Ovary (tissue), 10 donors: ENCODE data around the gene CRKL. TPM values are rescaled to one million over a fixed set of nuclear protein-coding genes. Genes with fewer than 3 reads are reported as not detected.

ENCODE experiments used
- DNase-seq, 5 donors: peaks; one replicate each; pipeline ENCODE4 v3.0.0-alpha.2; 2019 to 2020
- H3K27ac ChIP-seq, 2 donors: fragments of 200-600 bp; one replicate each; pipeline versions ENCODE4 v1.5.1 to v1.8.0; 2019 to 2022
- H3K27me3 ChIP-seq: fragments of 200-600 bp; one replicate; pipeline ENCODE4 v1.8.0; 2022
- H3K36me3 ChIP-seq: fragments of 200-600 bp; sonication (generic); one replicate; pipeline ENCODE4 v1.5.1; 2019
- H3K4me1 ChIP-seq: one replicate; pipeline ENCODE4 v1.8.1; 2013; ENCODE audit warnings: mild to moderate bottlenecking, moderate library complexity; ENCODE audit not compliant: insufficient read depth
- H3K4me3 ChIP-seq: fragments of 200-600 bp; sonication (generic); one replicate; pipeline ENCODE4 v1.5.1; 2017
- H3K9me3 ChIP-seq, 2 donors: fragments of 200-600 bp in 1 of 2; sonication (generic) in 1 of 2; one replicate each; pipeline versions ENCODE4 v1.5.1 to v1.8.1; 2013 to 2019; ENCODE audit warnings: mild to moderate bottlenecking in 1 of 2, moderate library complexity in 1 of 2
- CTCF ChIP-seq, 3 donors: fragments of 450-650 bp in 2 of 3; fragments of 200-600 bp in 1 of 3; IDR thresholded peaks; one replicate each; pipeline versions ENCODE4 v1.5.1 to v1.8.0; 2016 to 2022; ENCODE audit warnings: antibody characterized with exemption in 3 of 3, mild to moderate bottlenecking in 1 of 3
- EP300 ChIP-seq: sonication (generic); formaldehyde crosslinking; IDR thresholded peaks from one replicate; pipeline ENCODE4 v1.6.1; 2017; ENCODE audit warnings: antibody characterized with exemption
- POLR2A ChIP-seq: fragments of 450-650 bp; IDR thresholded peaks from one replicate; pipeline ENCODE4 v1.6.1; 2017; ENCODE audit warnings: antibody characterized with exemption, mild to moderate bottlenecking, moderate library complexity
- WGBS, 3 donors: extraction: QIAGEN DNeasy Blood & Tissue Kit in 1 of 3; methylation state at CpG; one replicate each; pipeline versions ENCODE4 v1.1.5 to v1.1.7; 2013 to 2017; 5-methylcytosine and 5-hydroxymethylcytosine counted together
- intact Hi-C, 4 donors: fragments of 100-400 bp; cut with DNase I; formaldehyde crosslinking; loops; one replicate each; pipeline versions ENCODE4 v1.11.0 to v1.15.1; 2022 to 2023
- long read RNA-seq, 3 donors: library from polyadenylated mRNA in 2 of 3; unstranded in 2 of 3; transcript quantifications; one replicate each; pipeline ENCODE4 v2.0.0 and lab custom pipeline, GENCODE V29; 2021 to 2026
- polyA plus RNA-seq, 2 donors: library from polyadenylated mRNA; stranded (reverse); fragments of 200-250 nt in 1 of 2; fragments of 350-450 nt in 1 of 2; fragmentation: Illumina TruSeq in 1 of 2; extraction: RNeasy Lipid Tissue Mini Kit (QIAGEN cat#74804) in 1 of 2; gene quantifications; one replicate each; pipeline ENCODE4 v1.2.3, GENCODE V29; 2013 to 2014
- total RNA-seq, 7 donors: library from RNA; depleted of rRNA in 2 of 7; stranded (reverse); fragments of >200 nt in 2 of 7; fragmentation: NEBNext Ultra II Directional in 3 of 7; extraction: Animal tissue kit (Norgen Biotek cat#: 25700) in 3 of 7; gene quantifications; one replicate each; pipeline versions ENCODE4 v1.1.0 to v1.2.4, GENCODE V29; 2016 to 2023
- donor health status: DM: no; HTN: no; CAD: no; lungs with moderate emphysema.
- donor health status: DM: no; HTN: no; CAD: no.
- donor health status: Bipolar disorder and iron deficiency.
- donor health status: DM: yes; HTN: yes; CAD: no.
- donor health status: DM: no; HTN: no; CAD: no.
- donor health status: DM: yes; HTN: yes; CAD: no.

The CRKL gene, protein sequence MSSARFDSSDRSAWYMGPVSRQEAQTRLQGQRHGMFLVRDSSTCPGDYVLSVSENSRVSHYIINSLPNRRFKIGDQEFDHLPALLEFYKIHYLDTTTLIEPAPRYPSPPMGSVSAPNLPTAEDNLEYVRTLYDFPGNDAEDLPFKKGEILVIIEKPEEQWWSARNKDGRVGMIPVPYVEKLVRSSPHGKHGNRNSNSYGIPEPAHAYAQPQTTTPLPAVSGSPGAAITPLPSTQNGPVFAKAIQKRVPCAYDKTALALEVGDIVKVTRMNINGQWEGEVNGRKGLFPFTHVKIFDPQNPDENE
- 10 to 100 TPM; 42.8 to 71.5 (median 58.0) TPM for total RNA-seq
- polyA plus RNA-seq = 10 to 100 TPM; 22.7 to 51.5 TPM
- long read RNA-seq, donor 1, full-length matches to known transcripts = 1 of 54 reads
- long read RNA-seq, donor 1, partial matches to known transcripts = 5 of 54 reads
- long read RNA-seq, donor 1, other reads (novel, unspliced or antisense) = 48 of 54 reads
- long read RNA-seq, donor 2, full-length matches to known transcripts = 20 of 33 reads
- long read RNA-seq, donor 2, partial matches to known transcripts = 13 of 33 reads
- long read RNA-seq, donor 2, other reads (novel, unspliced or antisense) = 0 of 33 reads
- long read RNA-seq, donor 3, full-length matches to known transcripts = 60 of 87 reads
- long read RNA-seq, donor 3, partial matches to known transcripts = 22 of 87 reads
- long read RNA-seq, donor 3, other reads (novel, unspliced or antisense) = 5 of 87 reads

DNA sequence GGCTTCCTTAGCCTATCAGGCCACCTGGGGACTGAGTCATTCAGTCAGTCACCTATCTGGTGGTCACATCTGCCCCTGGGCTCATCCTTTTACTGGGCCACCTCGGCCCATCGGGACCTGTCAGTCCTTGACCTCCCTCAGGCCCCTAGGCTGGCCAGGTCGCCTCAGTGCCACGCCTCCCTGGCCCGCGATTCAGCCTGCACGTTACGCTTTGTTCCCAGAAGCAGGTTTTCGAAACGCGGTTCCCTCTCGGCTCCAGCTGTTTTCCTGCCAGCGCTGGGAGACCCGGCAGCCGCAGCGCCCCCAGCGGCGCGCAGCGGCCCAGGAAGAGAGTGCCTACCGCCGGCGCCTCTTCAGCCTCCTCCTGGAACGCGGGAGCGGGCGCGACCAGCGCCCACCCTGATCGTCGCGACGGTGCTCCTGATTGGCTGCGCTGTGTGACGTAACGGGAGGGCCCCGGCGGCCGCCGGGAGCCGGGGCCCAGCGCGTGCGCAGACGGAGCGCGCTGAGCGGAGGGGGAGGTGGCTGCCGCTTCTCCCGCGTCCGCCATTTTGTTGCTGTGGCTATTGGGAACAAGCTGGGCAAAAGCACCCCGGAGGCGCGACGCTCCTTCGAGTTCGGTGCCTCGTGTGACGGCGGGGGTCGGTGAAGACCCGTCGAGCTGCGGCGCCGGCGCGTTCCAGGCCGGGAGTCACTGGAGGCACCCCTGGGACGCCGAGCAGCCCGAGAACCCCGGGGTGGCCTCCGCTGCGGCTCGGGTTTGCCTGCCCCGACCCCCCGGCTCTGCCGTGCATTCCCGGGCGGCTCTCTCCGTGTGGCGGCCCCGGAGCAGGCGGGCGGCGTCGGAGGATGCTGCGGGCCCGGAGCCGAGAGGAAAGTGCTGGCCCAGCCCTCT lies at the start of gene CRKL:
Gene CRKL (plus strand): TSS at position 492 of the 895 bp plus-strand sequence. CDS start 528 bp downstream, outside the sequence.
- H3K27ac ChIP-seq = peak within 1 kb of the TSS; percentile 64 to 85
- peaks cover 7% of the 10 kb centered on the region for H3K4me1 ChIP-seq
- intact Hi-C loops = loop anchor here in 1 of 4 donors (5.0 kb wide), 1 partner anchor 55 kb away; no protein-coding TSS in a partner anchor
- no peaks in the 10 kb centered on the region for H3K36me3 ChIP-seq
- no peaks in the 10 kb centered on the region for H3K9me3 ChIP-seq
- H3K27me3 ChIP-seq = no peaks in the 10 kb centered on the region
- peak; percentile 97 to 98 (median 97) for DNase-seq
- TF ChIP-seq EP300 (no peak), CTCF (IDR thresholded peaks at IDR 0.05) (peak; percentile 94 to 99 (median 97)), POLR2A (peak; percentile 90)
- H3K4me3 ChIP-seq = peak within 1 kb of the TSS; percentile 91
- 0 to 1% (median 0%) methylated on average over 36 to 92 of the region's 92 CpGs for WGBS, 3 donors

DNA sequence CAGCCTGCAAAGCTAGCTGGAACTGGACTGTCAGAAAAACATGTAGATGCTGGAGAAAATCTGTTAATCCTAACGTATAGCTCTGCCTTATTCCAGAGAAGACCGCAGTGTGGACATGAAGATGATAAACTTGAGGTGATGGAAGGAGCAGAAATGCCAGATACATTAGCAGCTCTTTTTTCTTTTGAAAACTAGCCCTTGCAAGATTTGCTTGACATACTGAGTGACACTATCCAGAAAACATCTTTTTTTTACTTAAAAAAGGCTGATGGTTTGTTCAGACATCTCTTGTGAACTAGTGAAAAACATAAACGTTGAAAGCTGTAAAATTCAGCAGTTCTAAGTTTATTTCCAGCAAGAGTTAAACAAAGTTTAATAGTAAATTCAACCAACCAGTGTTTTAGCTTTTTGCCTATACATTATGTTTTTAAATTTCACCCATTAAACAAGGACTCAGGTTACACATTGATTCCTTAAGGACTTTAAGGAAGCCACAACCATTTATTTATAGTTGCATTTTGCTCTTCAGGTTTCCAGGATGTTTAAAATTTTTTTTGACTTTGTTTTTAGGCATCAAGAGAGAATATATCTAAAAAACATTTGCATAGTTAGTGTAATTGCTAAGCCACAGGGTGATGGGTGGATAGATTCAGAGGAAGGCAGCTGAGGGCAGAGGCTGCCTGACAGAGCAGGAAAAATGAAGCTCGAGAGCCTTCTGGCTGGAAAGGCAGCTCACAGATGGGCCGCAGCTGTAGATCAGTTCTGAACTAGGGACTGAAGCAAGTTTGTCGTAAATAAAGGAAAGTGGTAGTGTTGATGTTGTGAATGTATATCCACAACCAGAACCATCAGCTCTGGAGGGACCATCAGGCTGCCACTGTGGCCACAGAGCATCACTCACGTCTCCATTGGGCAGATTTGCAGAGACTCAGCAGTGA lies 48.9 kb upstream of the CRKL start:
- peak overlapping the region; percentile 44 to 51 for H3K27ac ChIP-seq
- H3K36me3 ChIP-seq = no peaks in the 10 kb centered on the region
- no peaks in the 10 kb centered on the region for H3K9me3 ChIP-seq
- TF ChIP-seq POLR2A = no peak
- no peak for TF ChIP-seq CTCF (IDR thresholded peaks at IDR 0.05)
- TF ChIP-seq EP300 = no peak
- peaks cover 15% of the 10 kb centered on the region for H3K4me1 ChIP-seq
- intact Hi-C loops = loop anchor here in 1 of 4 donors (10.0 kb wide), 1 partner anchor 147 kb away; the partner anchor contains the start of gene P2RX6
- H3K4me3 ChIP-seq = no peak overlapping the region
- no peak for DNase-seq
- no peaks in the 10 kb centered on the region for H3K27me3 ChIP-seq
- 64 to 70% (median 64%) methylated on average over 7 of the region's 7 CpGs for WGBS, 3 donors

- DNase-seq = no peak
- Histone ChIP-seq H3K4me1 (peaks cover 15% of the 10 kb centered on the region), H3K27me3 (no peaks in the 10 kb centered on the region), H3K27ac (no peak overlapping the region), H3K36me3 (no peaks in the 10 kb centered on the region), H3K4me3 (no peak overlapping the region), H3K9me3 (no peaks in the 10 kb centered on the region)
- intact Hi-C loops = loop anchor here in 1 of 4 donors (10.0 kb wide), 1 partner anchor 146 kb away; the partner anchor contains the start of gene P2RX6
- TF ChIP-seq CTCF (IDR thresholded peaks at IDR 0.05) = no peak
- no peak for TF ChIP-seq EP300
- TF ChIP-seq POLR2A = no peak
- whole genome bisulfite sequencing, 3 donors = 93 to 95% (median 95%) methylated on average over 2 of the region's 2 CpGs
Observed at GRCh38 chr22:20869234-20869633, 48.0 kb upstream of the CRKL start.
